HG02943 (cell line): ENCODE data around the gene BLOC1S4.
"Not testable (repeated sequence)": the region's sequence is repeated elsewhere in the genome, so short reads cannot be mapped to it uniquely, and the experiment has no call there.

Source experiments
- ATAC-seq: cut with Tn5 transposase; IDR thresholded peaks from one replicate; pipeline ENCODE4 v1.9.1; 2021; ENCODE audit warnings: mild to moderate bottlenecking, low read depth, moderate library complexity; ENCODE audit not compliant: unreplicated experiment

Gene BLOC1S4

GRCh38 chr4:6756345-6756744, 40.4 kb downstream of the BLOC1S4 start:
- ATAC-seq: not testable (repeated sequence)

- no peak for ATAC-seq
Measured at GRCh38 chr4:6758728-6759127, 42.8 kb downstream of the BLOC1S4 start.

DNA sequence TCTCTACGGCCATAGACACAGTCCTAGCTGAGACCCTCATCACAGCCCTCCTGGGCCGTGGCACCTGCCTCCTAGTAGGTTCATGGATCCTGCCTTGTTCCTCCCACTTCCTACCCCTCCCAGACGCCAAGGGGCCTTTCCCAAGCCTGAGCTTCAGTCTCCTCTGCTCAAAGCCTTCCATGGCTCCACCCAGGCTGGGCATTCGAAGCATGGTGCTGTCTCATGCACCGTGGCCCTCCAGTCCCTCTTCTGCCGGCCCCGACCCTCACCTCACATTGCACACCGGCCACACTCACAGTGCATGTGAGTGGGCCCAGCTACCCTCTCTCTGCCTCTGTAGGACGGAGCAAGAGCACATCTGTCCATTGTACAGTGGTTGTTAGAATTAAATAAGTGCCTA, 44.9 kb downstream of the BLOC1S4 start:
- ATAC-seq: no peak

GRCh38 chr4:6761649-6762615, 46.0 kb downstream of the BLOC1S4 start:
- no peak for ATAC-seq

DNA sequence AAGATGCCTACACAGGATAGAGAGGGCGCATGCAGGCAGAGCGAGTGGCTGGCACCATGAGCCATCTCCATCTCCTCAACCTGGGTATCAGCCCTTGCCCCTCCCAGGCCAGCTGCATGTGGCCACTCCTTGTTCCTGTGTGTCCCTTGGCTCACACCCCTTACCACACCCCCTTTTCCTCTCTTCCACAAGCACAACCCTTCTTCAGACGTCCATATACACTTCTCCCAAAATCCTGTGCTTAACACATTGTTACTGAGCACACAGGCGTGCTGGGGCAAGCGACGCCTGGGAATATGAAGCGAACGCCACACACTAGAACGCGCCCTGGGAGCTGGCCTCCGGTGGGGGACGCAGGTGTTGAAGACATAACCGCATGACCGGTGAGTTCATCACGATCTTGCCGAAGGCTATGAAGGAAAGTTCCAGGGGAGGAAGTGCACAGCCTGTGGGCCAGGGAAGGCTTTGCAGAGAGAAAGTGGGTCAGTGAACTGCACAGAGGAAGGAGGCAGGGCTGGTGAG, 47.4 kb downstream of the BLOC1S4 start:
- no peak for ATAC-seq

- no peak for ATAC-seq
Measured at GRCh38 chr4:6764976-6765620, 49.1 kb downstream of the BLOC1S4 start.

DNA sequence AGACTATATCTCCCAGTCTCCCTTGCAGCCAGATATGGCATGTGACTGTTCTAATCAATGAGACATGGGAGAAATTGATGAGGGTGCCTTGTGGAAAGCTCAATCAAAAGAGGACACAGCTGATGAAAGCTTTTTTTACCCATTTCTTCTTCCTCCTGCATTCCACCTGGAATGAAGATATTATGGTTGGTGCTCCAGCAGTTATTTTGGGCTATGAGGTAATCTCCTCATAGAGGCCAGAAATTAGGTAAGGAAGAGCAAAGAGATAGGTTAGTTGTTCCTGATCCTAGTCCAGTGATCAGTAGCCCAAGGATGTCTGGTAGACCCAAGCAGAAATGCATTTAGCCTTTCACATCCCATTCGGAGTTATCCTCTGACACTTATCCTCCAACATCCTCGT, 49.7 kb downstream of the BLOC1S4 start:
- no peak for ATAC-seq
